H1 (cell line): ENCODE results near the gene ELOVL5.

ENCODE experiments used
- CBX8 ChIP-seq: fragments of 300-800, 300-1000 bp; sonication (generic); IDR thresholded peaks from 2 replicates; pipeline ENCODE4 v1.7.1; 2016; ENCODE audit warnings: low read depth, low read length, borderline replicate concordance
- HDAC2 ChIP-seq, 2 experiments: fragments of 300-600 bp in 1 of 2; sonication (generic) in 1 of 2; IDR thresholded peaks; 2 replicates each; pipeline ENCODE4 v1.6.1; 2011 to 2012; ENCODE audit warnings: low read depth in 2 of 2, low read length in 2 of 2, mild to moderate bottlenecking in 2 of 2, moderate library complexity in 2 of 2, borderline replicate concordance in 1 of 2, inconsistent platforms in 1 of 2
- KDM1A ChIP-seq: fragments of 200-600, 300-600 bp; sonication (generic); IDR thresholded peaks from 2 replicates; pipeline ENCODE4 v1.7.1; 2016; ENCODE audit warnings: mild to moderate bottlenecking, low read length, borderline replicate concordance
- POLR2A ChIP-seq, 2 experiments: IDR thresholded peaks; 1 replicate in 1 of 2; 2 replicates in 1 of 2; pipeline ENCODE4 v1.6.1; 2011; ENCODE audit warnings: low read depth in 2 of 2, low read length in 2 of 2, mild to moderate bottlenecking in 2 of 2; ENCODE audit errors: control extremely low read depth in 1 of 2
- TF ChIP-seq, protein P1 (sequence below), 3 experiments: IDR thresholded peaks; 1 replicate in 2 of 3; 2 replicates in 1 of 3; pipeline versions ENCODE4 v1.5.1 to v1.6.1; 2011; ENCODE audit warnings: low read length in 3 of 3, mild to moderate bottlenecking in 3 of 3, inconsistent platforms in 2 of 3, low read depth in 1 of 3, moderate library complexity in 1 of 3; ENCODE audit not compliant: insufficient read depth in 1 of 3; ENCODE audit errors: control extremely low read depth in 1 of 3
- TF ChIP-seq, protein P2 (sequence below): IDR thresholded peaks from 2 replicates; pipeline ENCODE4 v1.6.1; 2012; ENCODE audit warnings: inconsistent platforms

DNA sequence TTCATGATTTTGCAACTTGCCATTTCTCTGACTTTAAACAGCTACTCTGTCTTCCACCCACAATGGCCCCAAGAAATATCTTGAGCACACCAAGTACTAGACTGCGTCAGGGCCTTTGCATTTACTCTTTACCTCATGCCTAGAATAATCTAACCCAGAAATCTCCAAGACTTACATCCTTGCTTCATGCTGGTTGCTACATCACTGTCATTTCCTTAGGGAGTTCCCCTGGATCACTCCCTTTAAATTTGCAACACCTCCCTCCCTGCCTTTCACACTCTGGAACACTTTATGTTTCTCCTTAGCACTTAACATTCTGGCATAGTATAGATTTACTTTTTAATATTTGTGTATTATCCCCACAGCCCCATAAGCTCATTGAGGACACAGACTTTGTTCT lies 4.9 kb upstream of the ELOVL5 start:
- TF ChIP-seq, protein P1, sequence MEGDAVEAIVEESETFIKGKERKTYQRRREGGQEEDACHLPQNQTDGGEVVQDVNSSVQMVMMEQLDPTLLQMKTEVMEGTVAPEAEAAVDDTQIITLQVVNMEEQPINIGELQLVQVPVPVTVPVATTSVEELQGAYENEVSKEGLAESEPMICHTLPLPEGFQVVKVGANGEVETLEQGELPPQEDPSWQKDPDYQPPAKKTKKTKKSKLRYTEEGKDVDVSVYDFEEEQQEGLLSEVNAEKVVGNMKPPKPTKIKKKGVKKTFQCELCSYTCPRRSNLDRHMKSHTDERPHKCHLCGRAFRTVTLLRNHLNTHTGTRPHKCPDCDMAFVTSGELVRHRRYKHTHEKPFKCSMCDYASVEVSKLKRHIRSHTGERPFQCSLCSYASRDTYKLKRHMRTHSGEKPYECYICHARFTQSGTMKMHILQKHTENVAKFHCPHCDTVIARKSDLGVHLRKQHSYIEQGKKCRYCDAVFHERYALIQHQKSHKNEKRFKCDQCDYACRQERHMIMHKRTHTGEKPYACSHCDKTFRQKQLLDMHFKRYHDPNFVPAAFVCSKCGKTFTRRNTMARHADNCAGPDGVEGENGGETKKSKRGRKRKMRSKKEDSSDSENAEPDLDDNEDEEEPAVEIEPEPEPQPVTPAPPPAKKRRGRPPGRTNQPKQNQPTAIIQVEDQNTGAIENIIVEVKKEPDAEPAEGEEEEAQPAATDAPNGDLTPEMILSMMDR (IDR thresholded peaks at IDR 0.05; ENCODE audit: control extremely low read depth in 1 of 3, insufficient read depth in 1 of 3, low read depth in 1 of 3, low read length in 3 of 3): no peak
- TF ChIP-seq HDAC2 (IDR thresholded peaks at IDR 0.05; ENCODE audit: borderline replicate concordance in 1 of 2, low read depth in 2 of 2, low read length in 2 of 2) (no peak), CBX8 (no peak), KDM1A (no peak), POLR2A (IDR thresholded peaks at IDR 0.05; ENCODE audit: control extremely low read depth in 1 of 2, low read depth in 2 of 2, low read length in 2 of 2) (no peak)
- TF ChIP-seq, protein P2, sequence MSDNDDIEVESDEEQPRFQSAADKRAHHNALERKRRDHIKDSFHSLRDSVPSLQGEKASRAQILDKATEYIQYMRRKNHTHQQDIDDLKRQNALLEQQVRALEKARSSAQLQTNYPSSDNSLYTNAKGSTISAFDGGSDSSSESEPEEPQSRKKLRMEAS: no peak
